Liver (tissue), 3 donors: ENCODE measurements around the gene KNG1.

Experiments used
- GABPA ChIP-seq, 2 donors: IDR thresholded peaks in 1 of 2; conservative IDR thresholded peaks in 1 of 2; 2 replicates each; pipeline ENCODE4 v1.6.1; 2016; ENCODE audit warnings: antibody characterized with exemption in 2 of 2, mild to moderate bottlenecking in 1 of 2, moderate library complexity in 1 of 2
- HNF4A ChIP-seq, 2 donors: conservative IDR thresholded peaks; 2 replicates each; pipeline ENCODE4 v1.6.1; 2016; ENCODE audit warnings: antibody characterized with exemption in 2 of 2, mild to moderate bottlenecking in 2 of 2
- JUND ChIP-seq, 2 donors: IDR thresholded peaks; 2 replicates each; pipeline ENCODE4 v1.6.1; 2016; ENCODE audit warnings: antibody characterized with exemption in 2 of 2
- NR2F2 ChIP-seq: IDR thresholded peaks from 2 replicates; pipeline ENCODE4 v1.6.1; 2016; ENCODE audit warnings: antibody characterized with exemption
- RAD21 ChIP-seq, 2 donors: IDR thresholded peaks; 2 replicates each; pipeline ENCODE4 v1.6.1; 2016; ENCODE audit warnings: antibody characterized with exemption in 2 of 2, mild to moderate bottlenecking in 2 of 2
- RXRA ChIP-seq, 2 donors: IDR thresholded peaks; 2 replicates each; pipeline ENCODE4 v1.6.1; 2017 to 2018; ENCODE audit warnings: antibody characterized with exemption in 2 of 2, mild to moderate bottlenecking in 1 of 2
- TAF1 ChIP-seq: conservative IDR thresholded peaks from 2 replicates; pipeline ENCODE4 v1.6.1; 2016; ENCODE audit warnings: antibody characterized with exemption, mild to moderate bottlenecking
- YY1 ChIP-seq: IDR thresholded peaks from 2 replicates; pipeline ENCODE4 v1.6.1; 2016; ENCODE audit warnings: antibody characterized with exemption, mild to moderate bottlenecking
- TF ChIP-seq, protein P1 (sequence below): fragments of 150-350 bp; IDR thresholded peaks from 2 replicates; pipeline ENCODE4 v1.5.1; 2017; ENCODE audit warnings: improper control_type of control experiment, low read depth, low read length; ENCODE audit not compliant: missing input control
- TF ChIP-seq, protein P2 (sequence below): IDR thresholded peaks from 2 replicates; pipeline ENCODE4 v1.6.1; 2016; ENCODE audit warnings: antibody characterized with exemption, mild to moderate bottlenecking
- TF ChIP-seq, protein P3 (sequence below): IDR thresholded peaks from 2 replicates; pipeline ENCODE4 v1.6.1; 2016; ENCODE audit warnings: antibody characterized with exemption
- TF ChIP-seq, protein P4 (sequence below): IDR thresholded peaks from 2 replicates; pipeline ENCODE4 v1.6.1; 2016; ENCODE audit warnings: antibody characterized with exemption
- TF ChIP-seq, protein P5 (sequence below): IDR thresholded peaks from 2 replicates; pipeline ENCODE4 v1.6.1; 2016; ENCODE audit warnings: antibody characterized with exemption
- donor health status: healthy.
- donor health status: healthy.

DNA sequence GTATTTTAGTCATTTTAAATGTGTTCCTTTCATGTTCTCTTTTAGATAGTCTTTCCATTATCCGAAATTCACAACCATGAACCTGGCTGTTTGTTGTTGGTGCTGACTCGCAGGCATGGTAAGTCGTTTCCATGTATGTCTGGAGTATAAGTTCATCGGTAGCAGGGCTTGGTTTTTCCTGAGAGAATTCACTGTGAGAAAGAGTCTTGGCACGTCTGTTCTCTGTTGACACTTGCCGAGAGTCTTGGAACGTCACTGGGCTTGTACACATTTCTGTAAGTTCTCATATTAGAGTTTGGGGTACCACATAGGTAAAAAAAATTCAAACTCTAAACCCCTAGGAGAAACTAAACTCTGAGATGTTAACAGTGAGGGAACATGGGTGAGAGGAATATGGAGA lies 36.8 kb downstream of the KNG1 start:
- TF ChIP-seq, protein P1, sequence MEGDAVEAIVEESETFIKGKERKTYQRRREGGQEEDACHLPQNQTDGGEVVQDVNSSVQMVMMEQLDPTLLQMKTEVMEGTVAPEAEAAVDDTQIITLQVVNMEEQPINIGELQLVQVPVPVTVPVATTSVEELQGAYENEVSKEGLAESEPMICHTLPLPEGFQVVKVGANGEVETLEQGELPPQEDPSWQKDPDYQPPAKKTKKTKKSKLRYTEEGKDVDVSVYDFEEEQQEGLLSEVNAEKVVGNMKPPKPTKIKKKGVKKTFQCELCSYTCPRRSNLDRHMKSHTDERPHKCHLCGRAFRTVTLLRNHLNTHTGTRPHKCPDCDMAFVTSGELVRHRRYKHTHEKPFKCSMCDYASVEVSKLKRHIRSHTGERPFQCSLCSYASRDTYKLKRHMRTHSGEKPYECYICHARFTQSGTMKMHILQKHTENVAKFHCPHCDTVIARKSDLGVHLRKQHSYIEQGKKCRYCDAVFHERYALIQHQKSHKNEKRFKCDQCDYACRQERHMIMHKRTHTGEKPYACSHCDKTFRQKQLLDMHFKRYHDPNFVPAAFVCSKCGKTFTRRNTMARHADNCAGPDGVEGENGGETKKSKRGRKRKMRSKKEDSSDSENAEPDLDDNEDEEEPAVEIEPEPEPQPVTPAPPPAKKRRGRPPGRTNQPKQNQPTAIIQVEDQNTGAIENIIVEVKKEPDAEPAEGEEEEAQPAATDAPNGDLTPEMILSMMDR = no peak
- TF ChIP-seq RAD21 (IDR thresholded peaks at IDR 0.05) (no peak), YY1 (no peak), TAF1 (no peak), JUND (IDR thresholded peaks at IDR 0.05) (no peak), GABPA (IDR thresholded peaks at IDR 0.05 in 1 of 2, conservative IDR thresholded peaks at IDR 0.05 in 1 of 2) (no peak), NR2F2 (no peak), RXRA (IDR thresholded peaks at IDR 0.05) (no peak), HNF4A (conservative IDR thresholded peaks at IDR 0.05) (no peak)
- TF ChIP-seq, protein P2, sequence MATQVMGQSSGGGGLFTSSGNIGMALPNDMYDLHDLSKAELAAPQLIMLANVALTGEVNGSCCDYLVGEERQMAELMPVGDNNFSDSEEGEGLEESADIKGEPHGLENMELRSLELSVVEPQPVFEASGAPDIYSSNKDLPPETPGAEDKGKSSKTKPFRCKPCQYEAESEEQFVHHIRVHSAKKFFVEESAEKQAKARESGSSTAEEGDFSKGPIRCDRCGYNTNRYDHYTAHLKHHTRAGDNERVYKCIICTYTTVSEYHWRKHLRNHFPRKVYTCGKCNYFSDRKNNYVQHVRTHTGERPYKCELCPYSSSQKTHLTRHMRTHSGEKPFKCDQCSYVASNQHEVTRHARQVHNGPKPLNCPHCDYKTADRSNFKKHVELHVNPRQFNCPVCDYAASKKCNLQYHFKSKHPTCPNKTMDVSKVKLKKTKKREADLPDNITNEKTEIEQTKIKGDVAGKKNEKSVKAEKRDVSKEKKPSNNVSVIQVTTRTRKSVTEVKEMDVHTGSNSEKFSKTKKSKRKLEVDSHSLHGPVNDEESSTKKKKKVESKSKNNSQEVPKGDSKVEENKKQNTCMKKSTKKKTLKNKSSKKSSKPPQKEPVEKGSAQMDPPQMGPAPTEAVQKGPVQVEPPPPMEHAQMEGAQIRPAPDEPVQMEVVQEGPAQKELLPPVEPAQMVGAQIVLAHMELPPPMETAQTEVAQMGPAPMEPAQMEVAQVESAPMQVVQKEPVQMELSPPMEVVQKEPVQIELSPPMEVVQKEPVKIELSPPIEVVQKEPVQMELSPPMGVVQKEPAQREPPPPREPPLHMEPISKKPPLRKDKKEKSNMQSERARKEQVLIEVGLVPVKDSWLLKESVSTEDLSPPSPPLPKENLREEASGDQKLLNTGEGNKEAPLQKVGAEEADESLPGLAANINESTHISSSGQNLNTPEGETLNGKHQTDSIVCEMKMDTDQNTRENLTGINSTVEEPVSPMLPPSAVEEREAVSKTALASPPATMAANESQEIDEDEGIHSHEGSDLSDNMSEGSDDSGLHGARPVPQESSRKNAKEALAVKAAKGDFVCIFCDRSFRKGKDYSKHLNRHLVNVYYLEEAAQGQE = no peak
- TF ChIP-seq, protein P3, sequence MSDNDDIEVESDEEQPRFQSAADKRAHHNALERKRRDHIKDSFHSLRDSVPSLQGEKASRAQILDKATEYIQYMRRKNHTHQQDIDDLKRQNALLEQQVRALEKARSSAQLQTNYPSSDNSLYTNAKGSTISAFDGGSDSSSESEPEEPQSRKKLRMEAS = no peak
- TF ChIP-seq, protein P4, sequence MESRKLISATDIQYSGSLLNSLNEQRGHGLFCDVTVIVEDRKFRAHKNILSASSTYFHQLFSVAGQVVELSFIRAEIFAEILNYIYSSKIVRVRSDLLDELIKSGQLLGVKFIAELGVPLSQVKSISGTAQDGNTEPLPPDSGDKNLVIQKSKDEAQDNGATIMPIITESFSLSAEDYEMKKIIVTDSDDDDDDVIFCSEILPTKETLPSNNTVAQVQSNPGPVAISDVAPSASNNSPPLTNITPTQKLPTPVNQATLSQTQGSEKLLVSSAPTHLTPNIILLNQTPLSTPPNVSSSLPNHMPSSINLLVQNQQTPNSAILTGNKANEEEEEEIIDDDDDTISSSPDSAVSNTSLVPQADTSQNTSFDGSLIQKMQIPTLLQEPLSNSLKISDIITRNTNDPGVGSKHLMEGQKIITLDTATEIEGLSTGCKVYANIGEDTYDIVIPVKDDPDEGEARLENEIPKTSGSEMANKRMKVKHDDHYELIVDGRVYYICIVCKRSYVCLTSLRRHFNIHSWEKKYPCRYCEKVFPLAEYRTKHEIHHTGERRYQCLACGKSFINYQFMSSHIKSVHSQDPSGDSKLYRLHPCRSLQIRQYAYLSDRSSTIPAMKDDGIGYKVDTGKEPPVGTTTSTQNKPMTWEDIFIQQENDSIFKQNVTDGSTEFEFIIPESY = no peak
- TF ChIP-seq, protein P5, sequence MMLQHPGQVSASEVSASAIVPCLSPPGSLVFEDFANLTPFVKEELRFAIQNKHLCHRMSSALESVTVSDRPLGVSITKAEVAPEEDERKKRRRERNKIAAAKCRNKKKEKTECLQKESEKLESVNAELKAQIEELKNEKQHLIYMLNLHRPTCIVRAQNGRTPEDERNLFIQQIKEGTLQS = no peak
